ENCODE measurements around the gene MEIS2.

The MEIS2 gene

GRCh38 chr15:37015451-37015850, 84.9 kb downstream of the MEIS2 start:
- TF ChIP-seq REST (IDR thresholded peaks at IDR 0.05; ENCODE audit: insufficient read depth in 1 of 2, low read depth in 2 of 2, low read length in 2 of 2) (no peak), POLR2AphosphoS5 (IDR thresholded peaks at IDR 0.05; ENCODE audit: low read depth, low read length) (no peak), FOXP2 (optimal IDR thresholded peaks at IDR 0.05; ENCODE audit: borderline replicate concordance, extremely low read depth, extremely low read length, insufficient read depth) (no peak), TAF1 (IDR thresholded peaks at IDR 0.05; ENCODE audit: borderline replicate concordance, insufficient read depth, low read length) (no peak)

GRCh38 chr15:37015035-37015434, 85.3 kb downstream of the MEIS2 start:
- no peak for TF ChIP-seq FOXP2 (optimal IDR thresholded peaks at IDR 0.05; ENCODE audit: borderline replicate concordance, extremely low read depth, extremely low read length, insufficient read depth)
- no peak for TF ChIP-seq REST (IDR thresholded peaks at IDR 0.05; ENCODE audit: insufficient read depth in 1 of 2, low read depth in 2 of 2, low read length in 2 of 2)

- no peak for TF ChIP-seq REST (IDR thresholded peaks at IDR 0.05; ENCODE audit: insufficient read depth in 1 of 2, low read depth in 2 of 2, low read length in 2 of 2)
Observed at GRCh38 chr15:37014566-37014965, 85.8 kb downstream of the MEIS2 start.

GRCh38 chr15:37014137-37014536, 86.2 kb downstream of the MEIS2 start:
- TF ChIP-seq TAF1 (IDR thresholded peaks at IDR 0.05; ENCODE audit: borderline replicate concordance, insufficient read depth, low read length) (no peak), FOXP2 (optimal IDR thresholded peaks at IDR 0.05; ENCODE audit: borderline replicate concordance, extremely low read depth, extremely low read length, insufficient read depth) (no peak), POLR2AphosphoS5 (IDR thresholded peaks at IDR 0.05; ENCODE audit: low read depth, low read length) (no peak), SIN3A (IDR thresholded peaks at IDR 0.05; ENCODE audit: borderline replicate concordance, insufficient read depth, low read length) (no peak), REST (IDR thresholded peaks at IDR 0.05; ENCODE audit: insufficient read depth in 1 of 2, low read depth in 2 of 2, low read length in 2 of 2) (no peak)

GRCh38 chr15:37010595-37010994, 89.8 kb downstream of the MEIS2 start:
- TF ChIP-seq POLR2AphosphoS5 (IDR thresholded peaks at IDR 0.05; ENCODE audit: low read depth, low read length) (no peak), SIN3A (IDR thresholded peaks at IDR 0.05; ENCODE audit: borderline replicate concordance, insufficient read depth, low read length) (no peak), FOXP2 (optimal IDR thresholded peaks at IDR 0.05; ENCODE audit: borderline replicate concordance, extremely low read depth, extremely low read length, insufficient read depth) (no peak), REST (IDR thresholded peaks at IDR 0.05; ENCODE audit: insufficient read depth in 1 of 2, low read depth in 2 of 2, low read length in 2 of 2) (no peak), TAF1 (IDR thresholded peaks at IDR 0.05; ENCODE audit: borderline replicate concordance, insufficient read depth, low read length) (no peak)
